ENCODE results near the gene LRBA.
"Not testable (repeated sequence)": the region's sequence is repeated elsewhere in the genome, so short reads cannot be mapped to it uniquely, and the experiment has no call there.

LRBA gene

GRCh38 chr4:151022586-151022985, 7.5 kb upstream of the LRBA start:
- no peak for DNase-seq (ENCODE audit: extremely low read depth in 1 of 2, low read depth in 1 of 2)

GRCh38 chr4:151021637-151022334, 6.7 kb upstream of the LRBA start:
- no peak for DNase-seq (ENCODE audit: extremely low read depth in 1 of 2, low read depth in 1 of 2)

GRCh38 chr4:151015459-151016347, 619 bp upstream of the LRBA start:
- peak; percentile 44 to 69 for DNase-seq (ENCODE audit: extremely low read depth in 1 of 2, low read depth in 1 of 2)

- DNase-seq (ENCODE audit: extremely low read depth in 1 of 2, low read depth in 1 of 2), result no peak
These were observed 1.1 kb downstream of the LRBA start for GRCh38 chr4:151013944-151014343.

GRCh38 chr4:151013491-151013890, 1.6 kb downstream of the LRBA start:
- DNase-seq (ENCODE audit: extremely low read depth in 1 of 2, low read depth in 1 of 2), result no peak

- DNase-seq (ENCODE audit: extremely low read depth in 1 of 2, low read depth in 1 of 2), result no peak
These were observed 2.3 kb downstream of the LRBA start for GRCh38 chr4:151012820-151013219.

- no peak for DNase-seq (ENCODE audit: extremely low read depth in 1 of 2, low read depth in 1 of 2)
These were observed 2.7 kb downstream of the LRBA start for GRCh38 chr4:151012376-151012775.

GRCh38 chr4:151004222-151004621, 10.9 kb downstream of the LRBA start:
- no peak for DNase-seq (ENCODE audit: extremely low read depth in 1 of 2, low read depth in 1 of 2)

GRCh38 chr4:151000747-151001429, 14.2 kb downstream of the LRBA start:
- DNase-seq (ENCODE audit: extremely low read depth in 1 of 2, low read depth in 1 of 2), result no peak

GRCh38 chr4:150999086-150999485, 16.0 kb downstream of the LRBA start:
- no peak for DNase-seq (ENCODE audit: extremely low read depth in 1 of 2, low read depth in 1 of 2)

- no peak for DNase-seq (ENCODE audit: extremely low read depth in 1 of 2, low read depth in 1 of 2)
These were observed 17.9 kb downstream of the LRBA start for GRCh38 chr4:150997141-150997540.

GRCh38 chr4:150994721-150995120, 20.4 kb downstream of the LRBA start:
- no peak for DNase-seq (ENCODE audit: extremely low read depth in 1 of 2, low read depth in 1 of 2)

- not testable (repeated sequence) for DNase-seq (ENCODE audit: extremely low read depth in 1 of 2, low read depth in 1 of 2)
These were observed 21.5 kb downstream of the LRBA start for GRCh38 chr4:150993577-150993976.

GRCh38 chr4:150990993-150991392, 24.1 kb downstream of the LRBA start:
- DNase-seq (ENCODE audit: extremely low read depth in 1 of 2, low read depth in 1 of 2), result no peak

- no peak for DNase-seq (ENCODE audit: extremely low read depth in 1 of 2, low read depth in 1 of 2)
These were observed 24.8 kb downstream of the LRBA start for GRCh38 chr4:150990250-150990649.

- no peak for DNase-seq (ENCODE audit: extremely low read depth in 1 of 2, low read depth in 1 of 2)
These were observed 26.8 kb downstream of the LRBA start for GRCh38 chr4:150988238-150988637.

- no peak for DNase-seq (ENCODE audit: extremely low read depth in 1 of 2, low read depth in 1 of 2)
These were observed 27.9 kb downstream of the LRBA start for GRCh38 chr4:150987204-150987603.

- DNase-seq (ENCODE audit: extremely low read depth in 1 of 2, low read depth in 1 of 2), result no peak
These were observed 29.0 kb downstream of the LRBA start for GRCh38 chr4:150986085-150986484.

GRCh38 chr4:150983851-150984250, 31.2 kb downstream of the LRBA start:
- no peak for DNase-seq (ENCODE audit: extremely low read depth in 1 of 2, low read depth in 1 of 2)

- no peak for DNase-seq (ENCODE audit: extremely low read depth in 1 of 2, low read depth in 1 of 2)
These were observed 32.4 kb downstream of the LRBA start for GRCh38 chr4:150982557-150983233.
